H9 (cell line): Measurements from ENCODE around the gene TMEM239. TPM values are rescaled to one million over a fixed set of nuclear protein-coding genes. Genes with fewer than 3 reads are reported as not detected.

Source experiments
- DNase-seq: peaks from one replicate; pipeline ENCODE4 v3.0.0-alpha.2; 2017
- H2AFZ ChIP-seq: one replicate; pipeline ENCODE4 v1.6.1; 2013; ENCODE audit warnings: mild to moderate bottlenecking, low read length, control low read depth, moderate library complexity
- H2AK5ac ChIP-seq: 2 replicates; pipeline ENCODE4 v1.6.1; 2013; ENCODE audit warnings: low read length, control low read depth, mixed read lengths; ENCODE audit not compliant: insufficient read length
- H2BK120ac ChIP-seq: one replicate; pipeline ENCODE4 v1.6.1; 2013; ENCODE audit warnings: low read depth, mild to moderate bottlenecking, low read length, control low read depth, inconsistent platforms; ENCODE audit not compliant: poor library complexity, severe bottlenecking
- H2BK12ac ChIP-seq: 2 replicates; pipeline ENCODE4 v1.6.1; 2013; ENCODE audit warnings: low read length, control low read depth, mixed read lengths, low read depth; ENCODE audit not compliant: insufficient read length
- H2BK15ac ChIP-seq: 2 replicates; pipeline ENCODE4 v1.6.1; 2013; ENCODE audit warnings: low read depth, low read length, control low read depth
- H2BK20ac ChIP-seq: one replicate; pipeline ENCODE4 v1.6.1; 2013; ENCODE audit warnings: low read depth, mild to moderate bottlenecking, low read length, control low read depth, inconsistent platforms; ENCODE audit not compliant: poor library complexity, severe bottlenecking
- H2BK5ac ChIP-seq: 2 replicates; pipeline ENCODE4 v1.6.1; 2013; ENCODE audit warnings: low read length, control low read depth, mixed read lengths; ENCODE audit not compliant: insufficient read length
- H3K14ac ChIP-seq: 2 replicates; pipeline ENCODE4 v1.6.1; 2013; ENCODE audit warnings: low read length, control low read depth; ENCODE audit not compliant: insufficient read depth
- H3K18ac ChIP-seq: 2 replicates; pipeline ENCODE4 v1.6.1; 2013; ENCODE audit warnings: low read depth, mild to moderate bottlenecking, mixed read lengths, low read length, control low read depth; ENCODE audit not compliant: insufficient read length
- H3K23ac ChIP-seq: 2 replicates; pipeline ENCODE4 v1.6.1; 2013; ENCODE audit warnings: low read length, control low read depth, mixed read lengths, low read depth; ENCODE audit not compliant: insufficient read length
- H3K23me2 ChIP-seq: 2 replicates; pipeline ENCODE4 v1.6.1; 2013; ENCODE audit warnings: low read depth, mild to moderate bottlenecking, mixed read lengths, low read length, control low read depth; ENCODE audit not compliant: insufficient read length, poor library complexity, severe bottlenecking
- H3K27ac ChIP-seq: 2 replicates; pipeline ENCODE4 v1.5.1; 2013; ENCODE audit warnings: low read length, control low read depth, mixed read lengths, low read depth; ENCODE audit not compliant: insufficient read length
- H3K27me3 ChIP-seq: 2 replicates; pipeline ENCODE4 v1.6.1; 2013; ENCODE audit warnings: low read length, control low read depth, inconsistent platforms; ENCODE audit not compliant: insufficient read depth
- H3K4ac ChIP-seq: 2 replicates; pipeline ENCODE4 v1.6.1; 2013; ENCODE audit warnings: low read depth, mild to moderate bottlenecking, control low read depth, inconsistent platforms, low read length, moderate library complexity
- H3K4me1 ChIP-seq: 2 replicates; pipeline ENCODE4 v1.6.1; 2013; ENCODE audit warnings: low read length, control low read depth, inconsistent platforms; ENCODE audit not compliant: insufficient read depth
- H3K4me2 ChIP-seq: 2 replicates; pipeline ENCODE4 v1.6.1; 2013; ENCODE audit warnings: low read length, control low read depth, mixed read lengths; ENCODE audit not compliant: insufficient read length, insufficient read depth
- H3K56ac ChIP-seq: 2 replicates; pipeline ENCODE4 v1.6.1; 2013; ENCODE audit warnings: low read depth, mild to moderate bottlenecking, mixed read lengths, low read length, control low read depth; ENCODE audit not compliant: insufficient read length
- H3K79me1 ChIP-seq: 2 replicates; pipeline ENCODE4 v1.6.1; 2013; ENCODE audit warnings: low read depth, mild to moderate bottlenecking, moderate library complexity, low read length, control low read depth, inconsistent platforms; ENCODE audit not compliant: insufficient read depth, poor library complexity, severe bottlenecking
- H3K79me2 ChIP-seq: 2 replicates; pipeline ENCODE4 v1.6.1; 2013; ENCODE audit warnings: low read length, control low read depth, inconsistent platforms; ENCODE audit not compliant: insufficient read depth
- H3K9ac ChIP-seq: 2 replicates; pipeline ENCODE4 v1.6.1; 2013; ENCODE audit warnings: low read length, control low read depth, mixed read lengths; ENCODE audit not compliant: insufficient read length; ENCODE audit errors: extremely low read depth
- H3K9me3 ChIP-seq: one replicate; pipeline ENCODE4 v1.6.1; 2013; ENCODE audit warnings: low read depth, low read length, inconsistent platforms; ENCODE audit not compliant: control insufficient read depth
- H3T11ph ChIP-seq: one replicate; pipeline ENCODE4 v1.6.1; 2013; ENCODE audit warnings: mild to moderate bottlenecking, low read length, control low read depth, inconsistent platforms
- H4K20me1 ChIP-seq: one replicate; pipeline ENCODE4 v1.6.1; 2013; ENCODE audit not compliant: control insufficient read depth, insufficient read length, insufficient read depth
- H4K5ac ChIP-seq: 2 replicates; pipeline ENCODE4 v1.6.1; 2013; ENCODE audit warnings: low read depth, mild to moderate bottlenecking, mixed read lengths, low read length, control low read depth; ENCODE audit not compliant: insufficient read length
- H4K8ac ChIP-seq: replicated peaks from 2 replicates; pipeline ENCODE4 v1.6.1; 2013; ENCODE audit warnings: low read length, control low read depth, mixed read lengths, low read depth; ENCODE audit not compliant: insufficient read length
- H4K91ac ChIP-seq: 2 replicates; pipeline ENCODE4 v1.6.1; 2013; ENCODE audit warnings: low read depth, mild to moderate bottlenecking, moderate library complexity, mixed read lengths, low read length, control low read depth; ENCODE audit not compliant: insufficient read length
- H3K27ac Mint-ChIP-seq, 3 experiments: 2 replicates in 2 of 3; 3 replicates in 1 of 3; pipeline ENCODE4 v1.8.0; 2020 to 2021; ENCODE audit warnings: mixed read lengths in 3 of 3, mild to moderate bottlenecking in 1 of 3, moderate library complexity in 1 of 3
- H3K27me3 Mint-ChIP-seq: 2 replicates; pipeline ENCODE4 v1.8.0; 2021; ENCODE audit warnings: low read depth, mild to moderate bottlenecking, moderate library complexity, mixed read lengths
- H3K36me3 Mint-ChIP-seq, 3 experiments: 2 replicates in 2 of 3; 3 replicates in 1 of 3; pipeline ENCODE4 v1.8.0; 2020 to 2021; ENCODE audit warnings: low read depth in 3 of 3, mixed read lengths in 3 of 3; ENCODE audit not compliant: insufficient read depth in 1 of 3
- H3K4me1 Mint-ChIP-seq, 2 experiments: 2 replicates each; pipeline ENCODE4 v1.8.0; 2020; ENCODE audit warnings: mixed read lengths in 2 of 2
- H3K4me3 Mint-ChIP-seq, 2 experiments: 2 replicates in 1 of 2; 3 replicates in 1 of 2; pipeline ENCODE4 v1.8.0; 2020 to 2021; ENCODE audit warnings: mild to moderate bottlenecking in 2 of 2, mixed read lengths in 2 of 2, moderate library complexity in 1 of 2
- H3K9me3 Mint-ChIP-seq, 2 experiments: 2 replicates in 1 of 2; 3 replicates in 1 of 2; pipeline ENCODE4 v1.8.0; 2020; ENCODE audit warnings: mild to moderate bottlenecking in 2 of 2, mixed read lengths in 2 of 2, moderate library complexity in 1 of 2
- WGBS: extraction: QIAGEN DNeasy Blood & Tissue Kit; methylation state at CpG from one replicate; pipeline ENCODE4 v1.1.7; 2013; ENCODE audit warnings: missing lambda C conversion rate, low lambda C conversion rate, mixed read lengths; ENCODE audit not compliant: insufficient read length; ENCODE audit errors: extremely low coverage; 5-methylcytosine and 5-hydroxymethylcytosine counted together
- total RNA-seq: library from RNA; stranded (reverse); gene quantifications from 2 replicates; pipeline ENCODE4 v1.2.1, GENCODE V29; 2021
- TF ChIP-seq, protein P1 (sequence below): fragments of 200-600 bp; sonication (generic); conservative IDR thresholded peaks from 3 replicates; pipeline ENCODE4 v1.8.0; 2021; ENCODE audit warnings: antibody characterized with exemption, mild to moderate bottlenecking

TMEM239 gene
- total RNA-seq, 1 experiment from 2014 or later = not detected

DNA sequence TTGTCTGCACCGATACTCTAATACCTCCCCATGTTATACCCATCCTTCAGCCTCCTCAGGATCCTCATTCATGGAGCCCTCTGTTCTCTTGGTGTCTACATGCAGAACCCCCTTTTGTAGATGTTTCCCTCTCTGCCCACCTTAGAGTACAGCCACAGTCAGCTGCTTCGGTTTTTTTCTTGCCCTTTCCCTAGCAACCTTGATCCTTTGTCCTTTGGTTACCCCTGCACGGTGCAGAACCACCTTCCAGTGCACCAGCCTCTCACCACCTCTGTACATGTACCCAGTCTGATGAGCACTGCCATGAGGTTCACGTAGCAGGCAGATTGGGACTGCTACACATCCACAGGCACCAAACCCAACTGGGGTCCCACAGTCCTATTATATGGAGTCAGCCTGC is 31.6 kb downstream of the TMEM239 start:
- WGBS = no CpG with 5 or more reads among the region's 4 CpGs
- Histone ChIP-seq H4K20me1 (no peaks in the 10 kb centered on the region), H3K27ac (no peak overlapping the region), H4K5ac (no peak overlapping the region), H3K4ac (no peak overlapping the region), H4K8ac (no peak overlapping the region), H3K79me1 (no peaks in the 10 kb centered on the region), H4K91ac (no peak overlapping the region), H3K4me2 (no peak overlapping the region), H3K27me3 (no peaks in the 10 kb centered on the region), H2BK12ac (no peak overlapping the region), H3K9me3 (no peaks in the 10 kb centered on the region), H3K18ac (no peak overlapping the region), H3K14ac (no peak overlapping the region), H2BK5ac (no peak overlapping the region), H2BK20ac (no peak overlapping the region), H3K79me2 (no peaks in the 10 kb centered on the region), H2BK15ac (no peak overlapping the region), H3K4me1 (no peaks in the 10 kb centered on the region), H3K56ac (no peak overlapping the region), H3K23ac (no peak overlapping the region), H2AK5ac (no peak overlapping the region), H2AFZ (no peak overlapping the region), H3K9ac (no peak overlapping the region), H2BK120ac (no peak overlapping the region), H3K23me2 (no peaks in the 10 kb centered on the region), H3T11ph (no peak overlapping the region)
- TF ChIP-seq, protein P1, sequence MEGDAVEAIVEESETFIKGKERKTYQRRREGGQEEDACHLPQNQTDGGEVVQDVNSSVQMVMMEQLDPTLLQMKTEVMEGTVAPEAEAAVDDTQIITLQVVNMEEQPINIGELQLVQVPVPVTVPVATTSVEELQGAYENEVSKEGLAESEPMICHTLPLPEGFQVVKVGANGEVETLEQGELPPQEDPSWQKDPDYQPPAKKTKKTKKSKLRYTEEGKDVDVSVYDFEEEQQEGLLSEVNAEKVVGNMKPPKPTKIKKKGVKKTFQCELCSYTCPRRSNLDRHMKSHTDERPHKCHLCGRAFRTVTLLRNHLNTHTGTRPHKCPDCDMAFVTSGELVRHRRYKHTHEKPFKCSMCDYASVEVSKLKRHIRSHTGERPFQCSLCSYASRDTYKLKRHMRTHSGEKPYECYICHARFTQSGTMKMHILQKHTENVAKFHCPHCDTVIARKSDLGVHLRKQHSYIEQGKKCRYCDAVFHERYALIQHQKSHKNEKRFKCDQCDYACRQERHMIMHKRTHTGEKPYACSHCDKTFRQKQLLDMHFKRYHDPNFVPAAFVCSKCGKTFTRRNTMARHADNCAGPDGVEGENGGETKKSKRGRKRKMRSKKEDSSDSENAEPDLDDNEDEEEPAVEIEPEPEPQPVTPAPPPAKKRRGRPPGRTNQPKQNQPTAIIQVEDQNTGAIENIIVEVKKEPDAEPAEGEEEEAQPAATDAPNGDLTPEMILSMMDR = no peak
- H3K4me1 Mint-ChIP-seq = peaks cover 3% of the 10 kb centered on the region in 2 experiments
- no peak overlapping the region for H3K27ac Mint-ChIP-seq
- no peaks in the 10 kb centered on the region; a peak in 1 of 5 replicates for H3K9me3 Mint-ChIP-seq
- no peaks in the 10 kb centered on the region for H3K36me3 Mint-ChIP-seq
- no peak for DNase-seq
- no peak overlapping the region for H3K4me3 Mint-ChIP-seq
- no peaks in the 10 kb centered on the region; the same call in 1 of the 2 replicates for H3K27me3 Mint-ChIP-seq
